H9 (cell line): Measurements from ENCODE around the gene DDX51. TPM values are rescaled to one million over a fixed set of nuclear protein-coding genes. Genes with fewer than 3 reads are reported as not detected.

Experiments used
- DNase-seq: peaks from one replicate; pipeline ENCODE4 v3.0.0-alpha.2; 2017
- H2AFZ ChIP-seq: one replicate; pipeline ENCODE4 v1.6.1; 2013; ENCODE audit warnings: mild to moderate bottlenecking, low read length, control low read depth, moderate library complexity
- H2AK5ac ChIP-seq: 2 replicates; pipeline ENCODE4 v1.6.1; 2013; ENCODE audit warnings: low read length, control low read depth, mixed read lengths; ENCODE audit not compliant: insufficient read length
- H2BK120ac ChIP-seq: one replicate; pipeline ENCODE4 v1.6.1; 2013; ENCODE audit warnings: low read depth, mild to moderate bottlenecking, low read length, control low read depth, inconsistent platforms; ENCODE audit not compliant: poor library complexity, severe bottlenecking
- H2BK12ac ChIP-seq: 2 replicates; pipeline ENCODE4 v1.6.1; 2013; ENCODE audit warnings: low read length, control low read depth, mixed read lengths, low read depth; ENCODE audit not compliant: insufficient read length
- H2BK15ac ChIP-seq: 2 replicates; pipeline ENCODE4 v1.6.1; 2013; ENCODE audit warnings: low read depth, low read length, control low read depth
- H2BK20ac ChIP-seq: one replicate; pipeline ENCODE4 v1.6.1; 2013; ENCODE audit warnings: low read depth, mild to moderate bottlenecking, low read length, control low read depth, inconsistent platforms; ENCODE audit not compliant: poor library complexity, severe bottlenecking
- H2BK5ac ChIP-seq: 2 replicates; pipeline ENCODE4 v1.6.1; 2013; ENCODE audit warnings: low read length, control low read depth, mixed read lengths; ENCODE audit not compliant: insufficient read length
- H3K14ac ChIP-seq: 2 replicates; pipeline ENCODE4 v1.6.1; 2013; ENCODE audit warnings: low read length, control low read depth; ENCODE audit not compliant: insufficient read depth
- H3K18ac ChIP-seq: 2 replicates; pipeline ENCODE4 v1.6.1; 2013; ENCODE audit warnings: low read depth, mild to moderate bottlenecking, mixed read lengths, low read length, control low read depth; ENCODE audit not compliant: insufficient read length
- H3K23ac ChIP-seq: 2 replicates; pipeline ENCODE4 v1.6.1; 2013; ENCODE audit warnings: low read length, control low read depth, mixed read lengths, low read depth; ENCODE audit not compliant: insufficient read length
- H3K23me2 ChIP-seq: 2 replicates; pipeline ENCODE4 v1.6.1; 2013; ENCODE audit warnings: low read depth, mild to moderate bottlenecking, mixed read lengths, low read length, control low read depth; ENCODE audit not compliant: insufficient read length, poor library complexity, severe bottlenecking
- H3K27ac ChIP-seq: 2 replicates; pipeline ENCODE4 v1.5.1; 2013; ENCODE audit warnings: low read length, control low read depth, mixed read lengths, low read depth; ENCODE audit not compliant: insufficient read length
- H3K27me3 ChIP-seq: 2 replicates; pipeline ENCODE4 v1.6.1; 2013; ENCODE audit warnings: low read length, control low read depth, inconsistent platforms; ENCODE audit not compliant: insufficient read depth
- H3K4ac ChIP-seq: 2 replicates; pipeline ENCODE4 v1.6.1; 2013; ENCODE audit warnings: low read depth, mild to moderate bottlenecking, control low read depth, inconsistent platforms, low read length, moderate library complexity
- H3K4me1 ChIP-seq: 2 replicates; pipeline ENCODE4 v1.6.1; 2013; ENCODE audit warnings: low read length, control low read depth, inconsistent platforms; ENCODE audit not compliant: insufficient read depth
- H3K4me2 ChIP-seq: 2 replicates; pipeline ENCODE4 v1.6.1; 2013; ENCODE audit warnings: low read length, control low read depth, mixed read lengths; ENCODE audit not compliant: insufficient read length, insufficient read depth
- H3K56ac ChIP-seq: 2 replicates; pipeline ENCODE4 v1.6.1; 2013; ENCODE audit warnings: low read depth, mild to moderate bottlenecking, mixed read lengths, low read length, control low read depth; ENCODE audit not compliant: insufficient read length
- H3K79me1 ChIP-seq: 2 replicates; pipeline ENCODE4 v1.6.1; 2013; ENCODE audit warnings: low read depth, mild to moderate bottlenecking, moderate library complexity, low read length, control low read depth, inconsistent platforms; ENCODE audit not compliant: insufficient read depth, poor library complexity, severe bottlenecking
- H3K79me2 ChIP-seq: 2 replicates; pipeline ENCODE4 v1.6.1; 2013; ENCODE audit warnings: low read length, control low read depth, inconsistent platforms; ENCODE audit not compliant: insufficient read depth
- H3K9ac ChIP-seq: 2 replicates; pipeline ENCODE4 v1.6.1; 2013; ENCODE audit warnings: low read length, control low read depth, mixed read lengths; ENCODE audit not compliant: insufficient read length; ENCODE audit errors: extremely low read depth
- H3K9me3 ChIP-seq: one replicate; pipeline ENCODE4 v1.6.1; 2013; ENCODE audit warnings: low read depth, low read length, inconsistent platforms; ENCODE audit not compliant: control insufficient read depth
- H3T11ph ChIP-seq: one replicate; pipeline ENCODE4 v1.6.1; 2013; ENCODE audit warnings: mild to moderate bottlenecking, low read length, control low read depth, inconsistent platforms
- H4K20me1 ChIP-seq: one replicate; pipeline ENCODE4 v1.6.1; 2013; ENCODE audit not compliant: control insufficient read depth, insufficient read length, insufficient read depth
- H4K5ac ChIP-seq: 2 replicates; pipeline ENCODE4 v1.6.1; 2013; ENCODE audit warnings: low read depth, mild to moderate bottlenecking, mixed read lengths, low read length, control low read depth; ENCODE audit not compliant: insufficient read length
- H4K8ac ChIP-seq: replicated peaks from 2 replicates; pipeline ENCODE4 v1.6.1; 2013; ENCODE audit warnings: low read length, control low read depth, mixed read lengths, low read depth; ENCODE audit not compliant: insufficient read length
- H4K91ac ChIP-seq: 2 replicates; pipeline ENCODE4 v1.6.1; 2013; ENCODE audit warnings: low read depth, mild to moderate bottlenecking, moderate library complexity, mixed read lengths, low read length, control low read depth; ENCODE audit not compliant: insufficient read length
- H3K27ac Mint-ChIP-seq, 3 experiments: 2 replicates in 2 of 3; 3 replicates in 1 of 3; pipeline ENCODE4 v1.8.0; 2020 to 2021; ENCODE audit warnings: mixed read lengths in 3 of 3, mild to moderate bottlenecking in 1 of 3, moderate library complexity in 1 of 3
- H3K27me3 Mint-ChIP-seq: 2 replicates; pipeline ENCODE4 v1.8.0; 2021; ENCODE audit warnings: low read depth, mild to moderate bottlenecking, moderate library complexity, mixed read lengths
- H3K36me3 Mint-ChIP-seq, 3 experiments: 2 replicates in 2 of 3; 3 replicates in 1 of 3; pipeline ENCODE4 v1.8.0; 2020 to 2021; ENCODE audit warnings: low read depth in 3 of 3, mixed read lengths in 3 of 3; ENCODE audit not compliant: insufficient read depth in 1 of 3
- H3K4me1 Mint-ChIP-seq, 2 experiments: 2 replicates each; pipeline ENCODE4 v1.8.0; 2020; ENCODE audit warnings: mixed read lengths in 2 of 2
- H3K4me3 Mint-ChIP-seq, 2 experiments: 2 replicates in 1 of 2; 3 replicates in 1 of 2; pipeline ENCODE4 v1.8.0; 2020 to 2021; ENCODE audit warnings: mild to moderate bottlenecking in 2 of 2, mixed read lengths in 2 of 2, moderate library complexity in 1 of 2
- H3K9me3 Mint-ChIP-seq, 2 experiments: 2 replicates in 1 of 2; 3 replicates in 1 of 2; pipeline ENCODE4 v1.8.0; 2020; ENCODE audit warnings: mild to moderate bottlenecking in 2 of 2, mixed read lengths in 2 of 2, moderate library complexity in 1 of 2
- CTCF ChIP-seq: fragments of 200-600 bp; sonication (generic); conservative IDR thresholded peaks from 3 replicates; pipeline ENCODE4 v1.8.0; 2021; ENCODE audit warnings: antibody characterized with exemption, mild to moderate bottlenecking
- WGBS: extraction: QIAGEN DNeasy Blood & Tissue Kit; methylation state at CpG from one replicate; pipeline ENCODE4 v1.1.7; 2013; ENCODE audit warnings: missing lambda C conversion rate, low lambda C conversion rate, mixed read lengths; ENCODE audit not compliant: insufficient read length; ENCODE audit errors: extremely low coverage; 5-methylcytosine and 5-hydroxymethylcytosine counted together
- total RNA-seq: library from RNA; stranded (reverse); gene quantifications from 2 replicates; pipeline ENCODE4 v1.2.1, GENCODE V29; 2021

The DDX51 gene
- total RNA-seq, 1 experiment from 2014 or later, result 37.9 TPM

- WGBS, result no CpG with 5 or more reads among the region's 32 CpGs
- Histone ChIP-seq H3K27me3 (no peaks in the 10 kb centered on the region), H2BK120ac (no peak overlapping the region), H4K8ac (no peak overlapping the region), H3K9me3 (peaks cover 10% of the 10 kb centered on the region), H3K56ac (no peak overlapping the region), H2AFZ (no peak overlapping the region), H3K14ac (no peak overlapping the region), H2BK15ac (no peak overlapping the region), H3K79me1 (no peaks in the 10 kb centered on the region), H3K4ac (no peak overlapping the region), H3K27ac (no peak overlapping the region), H3K9ac (no peak overlapping the region), H3K23ac (no peak overlapping the region), H3K4me2 (no peak overlapping the region), H4K91ac (no peak overlapping the region), H3K23me2 (no peaks in the 10 kb centered on the region), H2BK5ac (no peak overlapping the region), H3K4me1 (no peaks in the 10 kb centered on the region), H2AK5ac (no peak overlapping the region), H3K18ac (no peak overlapping the region), H2BK20ac (no peak overlapping the region), H3K79me2 (no peaks in the 10 kb centered on the region), H3T11ph (no peak overlapping the region), H4K5ac (no peak overlapping the region), H4K20me1 (no peaks in the 10 kb centered on the region), H2BK12ac (no peak overlapping the region)
- Mint-ChIP-seq H3K4me3 (no peak overlapping the region), H3K4me1 (no peaks in the 10 kb centered on the region), H3K9me3 (no peaks in the 10 kb centered on the region), H3K27me3 (peaks cover 5% of the 10 kb centered on the region), H3K36me3 (peaks cover 7 to 11% (median 9%) of the 10 kb centered on the region in 3 experiments), H3K27ac (no peak overlapping the region)
- DNase-seq, result no peak
- TF ChIP-seq CTCF, result no peak
Measured at GRCh38 chr12:132151766-132152410, 7.8 kb upstream of the DDX51 start.
